ENCODE results near the gene ZPBP.

Gene ZPBP, protein sequence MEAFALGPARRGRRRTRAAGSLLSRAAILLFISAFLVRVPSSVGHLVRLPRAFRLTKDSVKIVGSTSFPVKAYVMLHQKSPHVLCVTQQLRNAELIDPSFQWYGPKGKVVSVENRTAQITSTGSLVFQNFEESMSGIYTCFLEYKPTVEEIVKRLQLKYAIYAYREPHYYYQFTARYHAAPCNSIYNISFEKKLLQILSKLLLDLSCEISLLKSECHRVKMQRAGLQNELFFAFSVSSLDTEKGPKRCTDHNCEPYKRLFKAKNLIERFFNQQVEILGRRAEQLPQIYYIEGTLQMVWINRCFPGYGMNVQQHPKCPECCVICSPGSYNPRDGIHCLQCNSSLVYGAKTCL

DNA sequence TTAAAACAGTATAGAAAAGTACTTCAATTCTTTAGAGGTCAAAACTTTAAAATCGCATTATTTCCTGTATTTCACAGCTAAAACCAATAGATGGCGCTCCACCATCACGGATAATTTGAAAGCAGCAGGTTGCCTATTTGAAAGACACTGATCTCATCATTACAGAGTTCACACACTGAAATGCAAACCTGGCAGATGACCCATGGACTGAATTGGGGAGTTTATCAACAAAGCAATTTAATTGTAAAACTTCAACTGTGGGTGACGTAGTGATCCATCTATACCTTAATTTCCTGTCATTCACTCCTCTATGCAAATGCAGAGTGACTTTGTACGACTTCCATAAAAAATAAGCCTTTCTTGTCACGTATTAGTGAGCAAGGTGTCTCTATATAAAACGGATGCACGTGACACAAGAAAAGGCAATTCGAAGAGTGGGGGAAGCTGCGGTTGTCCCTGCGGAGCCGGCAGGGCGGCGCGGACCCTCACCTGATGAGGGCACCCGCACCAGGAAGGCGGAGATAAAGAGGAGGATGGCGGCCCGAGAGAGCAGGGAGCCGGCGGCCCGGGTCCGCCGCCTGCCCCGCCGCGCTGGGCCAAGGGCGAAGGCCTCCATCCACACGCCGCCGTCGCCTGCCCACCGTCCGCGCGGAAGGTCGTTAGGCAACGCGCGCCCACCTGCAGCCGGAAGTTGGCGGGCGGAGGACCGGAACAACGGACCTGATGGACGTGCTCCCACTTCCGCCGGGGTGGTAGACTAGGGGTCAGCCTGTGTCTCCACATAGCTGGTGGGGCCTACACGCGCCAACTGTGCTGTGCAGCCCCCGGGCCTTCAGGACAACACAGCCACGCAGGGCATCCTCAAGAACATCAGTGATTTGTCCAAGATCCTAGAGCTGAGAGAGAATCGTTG is at the start of gene ZPBP:
TSS of gene ZPBP (minus strand) at position 668 of the 913 bp plus-strand sequence. CDS start at position 616, 52 bp downstream.
- DNase-seq (ENCODE audit: low read depth): no peak

DNA sequence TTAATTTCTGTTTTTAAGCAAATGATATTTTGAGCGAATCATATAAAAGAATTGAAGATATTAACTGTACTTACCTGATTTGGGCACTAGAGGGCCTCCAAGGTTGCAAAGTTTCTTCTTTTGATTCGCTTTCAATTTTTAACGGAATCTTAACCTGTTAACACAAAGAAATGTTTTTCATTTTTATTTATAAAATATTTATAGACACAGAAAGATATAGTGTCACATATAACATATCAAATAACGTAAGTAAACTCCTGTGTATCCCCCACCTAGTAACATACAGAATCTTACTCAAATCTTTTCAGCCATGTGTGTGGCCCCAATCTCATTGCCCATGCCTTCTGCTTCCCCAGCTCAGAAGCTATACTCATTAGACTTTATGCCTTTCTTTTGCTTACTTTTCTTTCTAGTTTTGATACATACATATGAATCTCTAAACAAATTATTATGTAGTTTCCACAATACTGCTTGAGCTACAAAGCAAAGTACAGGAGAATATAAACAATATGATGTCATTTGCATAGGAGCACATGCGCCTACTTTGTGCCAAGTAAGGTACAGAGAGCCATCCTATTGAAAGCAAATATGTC is 49.5 kb upstream of the ZPBP start:
- peak; percentile 2 for DNase-seq (ENCODE audit: low read depth)

DNA sequence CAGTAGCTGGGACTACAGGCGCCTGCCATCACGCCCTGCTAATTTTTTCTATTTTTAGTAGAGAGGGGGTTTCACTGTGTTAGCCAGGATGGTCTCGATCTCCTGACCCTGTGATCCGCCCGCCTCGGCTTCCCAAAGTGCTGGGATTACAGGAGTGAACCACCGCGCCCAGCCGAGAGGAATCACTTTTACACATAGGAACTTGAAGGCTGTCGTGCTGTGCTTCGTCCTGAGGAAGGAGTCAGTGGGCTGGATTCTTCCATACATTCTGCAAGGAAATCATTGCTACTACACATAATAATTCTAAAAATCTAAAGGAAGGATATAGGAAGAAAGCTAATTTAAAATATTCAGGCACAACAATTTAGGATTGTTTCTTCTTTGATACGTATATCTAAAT is 48.8 kb upstream of the ZPBP start:
- no peak for DNase-seq (ENCODE audit: low read depth)

DNA sequence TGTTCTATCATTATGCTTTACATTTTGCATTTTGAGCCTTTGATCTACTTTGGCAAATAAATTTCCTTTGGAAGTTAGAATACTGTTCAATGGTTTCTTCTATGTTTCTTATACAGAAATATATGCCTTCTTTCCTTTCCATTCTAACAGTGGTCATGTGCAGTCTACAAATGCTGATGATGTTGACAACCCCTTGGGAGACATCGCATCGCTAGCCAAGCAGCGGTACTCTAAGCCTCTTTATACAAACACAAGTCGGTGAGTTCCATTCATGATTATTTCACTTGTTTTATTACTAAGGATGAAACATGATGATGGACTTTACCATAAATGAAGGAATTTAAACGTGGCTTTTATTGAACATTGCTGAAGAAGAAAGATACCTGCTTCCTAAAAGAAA is 48.1 kb upstream of the ZPBP start:
- DNase-seq (ENCODE audit: low read depth): no peak

DNA sequence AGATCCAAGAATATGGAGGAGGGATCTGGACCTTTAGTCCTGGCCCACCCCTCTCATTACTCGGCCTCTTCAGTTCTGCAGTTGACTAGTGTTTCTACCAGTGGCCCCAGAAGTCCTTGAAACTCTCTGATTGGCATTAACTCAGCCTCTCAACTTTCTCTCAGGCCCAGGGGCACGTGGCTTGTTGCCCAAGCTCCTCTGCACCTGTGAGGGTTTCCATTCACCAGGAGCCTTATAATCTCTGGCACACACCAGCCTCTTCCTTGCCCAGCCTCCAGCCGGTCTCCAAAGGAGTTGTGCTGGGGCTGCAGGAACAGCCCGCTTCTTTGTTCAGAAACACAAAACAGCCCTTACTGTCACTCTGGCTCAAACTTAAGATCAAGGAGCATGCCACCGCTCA is 47.6 kb upstream of the ZPBP start:
- DNase-seq (ENCODE audit: low read depth): no peak

DNA sequence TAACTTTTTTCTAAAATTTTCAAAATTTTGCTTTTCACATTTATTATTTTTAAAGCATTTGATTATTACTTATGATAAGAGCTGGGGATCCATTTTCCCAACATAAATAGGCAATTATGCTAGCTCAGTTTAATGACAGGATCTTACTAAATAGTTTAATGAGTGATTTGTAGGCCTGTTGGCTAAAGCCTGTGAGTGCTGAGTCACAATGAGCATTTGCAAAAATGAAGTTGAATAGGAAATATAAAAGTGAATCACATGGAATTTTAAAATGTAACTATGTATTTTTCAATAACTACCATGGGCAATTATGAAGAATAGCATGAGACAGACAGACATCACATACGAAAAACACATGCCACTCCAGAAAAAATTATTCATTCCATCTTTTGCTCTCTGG is 45.1 kb upstream of the ZPBP start:
- DNase-seq (ENCODE audit: low read depth): no peak

DNA sequence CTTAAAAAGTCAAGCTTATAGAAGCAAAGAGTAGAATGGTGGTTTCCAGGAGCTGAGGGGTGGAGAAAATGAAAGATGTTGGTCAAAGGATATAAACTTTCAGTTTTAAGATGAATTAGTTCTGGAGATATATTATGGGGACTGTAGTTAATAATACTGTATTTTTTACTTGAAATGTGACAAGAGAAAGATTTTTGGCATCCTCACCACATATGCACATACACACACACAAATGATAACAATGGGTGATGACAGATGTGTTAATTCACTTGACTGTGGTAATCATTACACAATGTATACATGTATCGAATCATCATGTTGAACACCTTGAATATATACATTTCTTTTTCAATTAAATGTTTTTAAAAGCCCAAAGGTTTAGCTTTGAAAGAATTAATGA is 32.7 kb upstream of the ZPBP start:
- DNase-seq (ENCODE audit: low read depth): no peak

DNA sequence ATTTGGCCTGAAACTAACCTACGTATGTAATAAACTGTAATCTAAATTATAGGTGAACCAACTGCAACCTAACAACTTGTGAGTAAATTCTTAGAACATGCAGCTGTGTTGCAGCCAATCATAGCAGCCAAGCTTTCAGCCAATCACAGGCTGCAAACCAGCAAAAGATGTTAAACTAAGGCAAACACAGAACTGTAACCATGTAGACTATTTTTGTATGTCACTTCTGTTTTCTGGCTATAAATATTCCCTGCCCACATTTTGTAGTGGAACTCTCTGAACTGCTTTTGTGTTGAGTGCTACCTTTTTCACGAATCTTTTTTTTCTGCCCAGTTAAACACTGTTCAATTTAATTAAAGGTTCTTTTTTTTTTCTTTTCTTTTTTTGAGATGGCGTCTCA is 28.2 kb upstream of the ZPBP start:
- no peak for DNase-seq (ENCODE audit: low read depth)

DNA sequence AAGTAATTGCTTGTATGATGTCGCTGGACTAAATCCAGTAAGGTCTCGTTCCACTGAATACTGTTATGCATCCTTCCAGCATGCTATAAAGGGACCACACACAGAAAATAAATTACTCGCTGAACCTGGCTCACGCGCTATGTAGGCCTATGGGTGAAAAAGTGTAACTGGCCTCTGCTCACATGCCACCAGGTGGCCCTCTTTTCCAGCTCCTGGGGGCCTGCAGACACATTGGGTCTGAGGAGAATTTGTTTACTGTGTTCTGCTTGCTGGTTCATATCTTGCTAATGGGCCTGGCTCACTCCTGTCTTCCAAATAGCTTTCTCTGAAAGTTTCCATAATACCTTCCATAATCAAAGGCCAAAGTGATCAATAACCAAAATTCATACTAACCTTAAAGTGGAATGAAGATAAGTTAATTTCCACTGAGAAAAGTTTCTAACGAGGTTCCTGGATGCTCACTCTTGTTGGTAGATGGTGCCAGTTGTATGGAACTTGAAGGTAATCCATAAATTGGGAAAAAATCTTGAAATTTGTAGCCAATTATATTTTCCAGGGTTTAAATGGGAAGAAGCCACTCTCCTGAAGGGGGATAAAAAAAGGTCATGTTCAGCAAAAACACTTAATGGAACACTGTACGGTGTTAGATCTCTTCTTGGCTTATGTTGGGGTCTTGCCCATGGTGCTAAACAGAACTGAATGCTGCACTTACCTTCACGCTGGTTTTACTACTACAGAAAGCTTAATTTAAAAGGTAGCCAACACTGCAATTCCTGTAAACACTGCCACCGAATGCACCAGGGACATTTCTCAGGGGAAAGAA is 27.0 kb upstream of the ZPBP start:
- DNase-seq (ENCODE audit: low read depth): no peak

DNA sequence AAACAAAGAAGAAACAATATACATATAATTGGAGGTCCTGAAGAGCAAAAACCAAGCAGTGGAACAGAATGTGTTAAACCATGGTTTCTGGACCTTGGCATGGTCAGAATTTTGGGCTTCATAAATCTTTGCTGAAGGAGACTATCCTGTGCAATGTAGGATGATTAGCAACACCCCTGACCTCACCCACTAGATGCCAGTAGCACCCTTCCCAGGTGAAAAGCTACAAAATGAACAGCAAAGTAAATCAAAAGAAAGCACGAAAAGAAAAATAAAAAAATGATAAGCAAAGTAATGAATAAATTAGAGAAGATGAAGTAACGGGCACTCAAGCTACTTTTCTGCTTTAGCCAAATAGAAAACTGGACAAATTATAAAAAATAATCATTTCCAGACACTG is 19.2 kb upstream of the ZPBP start:
- no peak for DNase-seq (ENCODE audit: low read depth)

DNA sequence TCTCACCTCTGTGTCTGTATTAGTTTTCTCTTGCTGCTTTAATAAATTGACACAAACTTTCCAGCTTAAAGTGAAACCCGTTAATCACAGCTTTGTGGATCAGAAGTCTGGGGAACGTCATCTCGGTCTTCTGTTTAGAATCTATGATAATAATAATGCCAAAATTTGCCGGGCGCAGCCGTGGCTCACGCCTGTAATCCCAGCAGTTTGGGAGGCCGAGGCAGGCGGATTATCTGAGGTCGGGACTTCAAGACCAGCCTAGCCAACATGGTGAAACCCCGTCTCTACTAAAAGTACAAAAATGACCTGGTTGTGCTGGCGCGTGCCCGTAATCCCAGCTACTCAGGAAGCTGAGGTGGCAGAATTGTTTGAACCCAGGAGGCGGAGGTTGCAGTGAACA is 8.8 kb upstream of the ZPBP start:
- DNase-seq (ENCODE audit: low read depth): no peak

DNA sequence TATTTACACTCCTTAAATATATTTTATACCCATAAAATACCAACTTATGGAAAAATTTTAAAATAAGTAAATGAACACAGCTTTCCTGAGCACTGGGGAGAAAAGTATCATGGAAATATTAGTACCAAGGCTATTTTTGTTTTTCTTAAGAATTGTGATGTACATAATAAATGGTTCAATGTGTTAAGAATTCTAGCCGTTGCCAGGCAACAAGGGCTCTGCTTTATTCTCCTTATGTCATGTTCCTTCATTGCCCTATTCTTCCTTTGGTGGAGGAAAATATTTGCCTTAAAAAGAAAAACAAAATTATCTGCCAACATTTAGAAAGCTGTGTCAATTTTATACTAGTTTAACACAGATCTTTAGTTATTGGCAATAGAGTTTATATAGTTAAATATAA is 2.6 kb upstream of the ZPBP start:
- DNase-seq (ENCODE audit: low read depth): no peak

DNA sequence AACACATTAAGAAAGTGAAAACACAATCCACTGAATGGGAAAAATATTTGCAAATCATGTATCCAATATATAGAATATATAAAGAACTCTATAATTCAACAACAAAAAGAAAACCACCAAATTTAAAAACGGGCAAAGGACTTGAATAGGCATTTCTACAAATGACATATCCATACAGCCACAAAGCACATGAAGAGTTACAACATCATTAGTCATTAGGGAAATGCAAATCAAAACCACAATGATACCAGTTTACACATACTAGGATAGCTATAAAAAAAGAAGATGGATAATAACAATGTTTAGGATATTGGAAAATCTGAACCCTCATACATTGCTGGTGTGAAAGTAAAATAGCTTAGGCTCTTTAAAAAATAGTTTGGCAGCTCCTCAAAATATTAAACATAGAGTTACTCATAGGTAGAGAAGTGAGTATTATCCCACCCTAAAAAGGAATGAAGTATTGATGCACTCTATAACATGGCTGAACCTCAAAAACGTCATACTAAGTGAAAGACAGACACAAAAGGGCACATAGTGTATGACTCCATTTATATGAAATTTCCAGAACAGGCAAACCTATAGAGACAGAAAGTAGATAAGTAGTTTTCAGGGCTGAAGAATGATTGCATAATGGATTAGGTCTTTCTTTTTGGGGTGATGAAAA is 4.5 kb downstream of the ZPBP start:
- DNase-seq (ENCODE audit: low read depth): no peak

DNA sequence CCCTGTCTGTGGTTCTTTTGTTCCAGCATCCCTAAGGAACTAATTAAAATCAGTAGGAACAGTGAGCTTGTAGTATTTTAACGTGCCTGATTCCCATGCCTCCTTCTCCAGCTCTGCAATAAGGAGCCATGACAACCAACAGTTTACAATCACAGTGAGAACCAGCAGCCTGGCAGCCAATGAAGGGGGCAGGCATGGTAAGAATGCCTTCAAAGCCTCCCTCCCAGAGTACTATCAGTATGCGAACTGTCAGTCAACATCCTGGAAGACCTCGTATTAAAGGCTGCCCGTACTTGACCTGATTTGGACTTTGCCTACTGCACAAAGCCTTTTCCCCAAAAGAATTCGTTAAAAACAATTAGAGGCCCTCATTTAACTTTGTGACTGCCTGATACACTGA is 7.7 kb downstream of the ZPBP start:
- DNase-seq (ENCODE audit: low read depth): no peak

DNA sequence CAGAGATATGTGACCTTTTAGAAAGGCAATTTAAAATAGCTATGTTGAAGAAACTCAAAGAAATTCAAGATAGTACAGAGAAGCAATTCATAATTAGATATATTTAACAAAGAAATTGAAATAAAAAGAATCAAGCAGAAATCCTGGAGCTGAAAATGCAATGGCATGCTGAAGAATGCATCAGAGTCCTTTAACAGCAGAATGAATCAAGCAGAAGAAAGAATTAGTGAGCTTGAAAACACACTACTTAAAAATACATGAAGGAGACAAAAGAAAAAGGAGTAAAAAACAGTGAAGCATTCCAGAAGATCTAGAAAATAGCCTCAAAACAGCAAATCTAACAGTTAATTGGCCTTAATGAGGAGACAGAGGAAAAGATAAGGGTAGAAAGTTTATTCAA is 20.0 kb downstream of the ZPBP start:
- no peak for DNase-seq (ENCODE audit: low read depth)

DNA sequence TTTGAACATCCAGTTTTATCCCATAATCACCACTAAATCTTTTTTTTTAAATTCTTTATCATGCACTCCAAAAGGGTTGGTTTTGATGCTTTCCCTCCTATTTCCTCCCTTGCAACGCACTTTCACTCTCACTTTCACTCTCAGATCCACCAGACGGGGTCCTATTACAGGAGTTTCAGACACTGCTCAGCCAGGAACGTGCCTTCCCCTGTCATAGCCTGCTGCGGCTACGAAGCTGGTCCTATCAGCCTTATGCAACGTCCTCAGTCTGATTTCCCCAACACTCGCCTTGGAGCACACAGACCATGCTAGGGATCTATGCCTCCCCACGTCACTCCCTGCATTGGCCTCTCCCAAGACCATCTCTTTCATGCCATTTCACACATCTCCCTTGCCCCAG is 23.4 kb downstream of the ZPBP start:
- DNase-seq (ENCODE audit: low read depth): no peak

DNA sequence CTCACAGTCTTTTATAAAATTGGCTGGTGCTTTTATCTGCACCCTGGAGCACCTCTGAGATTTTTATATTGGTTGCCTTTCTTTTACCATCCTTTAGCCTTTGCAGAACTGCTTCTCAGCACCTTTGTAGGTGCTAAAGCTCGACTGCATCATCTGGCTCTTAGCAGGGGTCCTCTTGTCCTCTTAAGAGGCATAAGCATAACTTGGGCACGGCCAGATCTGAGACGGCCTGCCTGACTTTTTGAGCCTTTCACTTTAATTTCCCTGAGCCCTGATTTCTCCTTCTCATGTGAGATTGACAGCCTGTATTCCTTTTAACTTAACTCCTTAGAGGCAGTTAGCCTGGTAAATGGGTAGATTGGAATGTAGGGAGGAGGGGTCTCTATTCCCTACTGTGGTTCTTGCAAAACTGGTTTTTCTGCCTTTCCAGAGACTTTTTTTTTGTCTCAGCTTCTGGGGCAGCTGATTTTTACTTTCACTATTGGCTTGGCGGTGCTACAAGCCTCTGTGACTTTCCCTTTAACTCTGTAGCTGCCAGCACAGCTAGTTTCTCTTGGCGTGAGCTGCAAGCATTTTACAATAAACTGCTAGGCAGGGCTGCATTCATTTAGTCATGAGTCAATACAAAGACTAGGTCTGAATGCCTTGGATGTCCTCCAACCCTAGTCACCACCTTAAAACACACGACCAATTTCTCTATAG is 24.0 kb downstream of the ZPBP start:
- DNase-seq (ENCODE audit: low read depth): no peak

DNA sequence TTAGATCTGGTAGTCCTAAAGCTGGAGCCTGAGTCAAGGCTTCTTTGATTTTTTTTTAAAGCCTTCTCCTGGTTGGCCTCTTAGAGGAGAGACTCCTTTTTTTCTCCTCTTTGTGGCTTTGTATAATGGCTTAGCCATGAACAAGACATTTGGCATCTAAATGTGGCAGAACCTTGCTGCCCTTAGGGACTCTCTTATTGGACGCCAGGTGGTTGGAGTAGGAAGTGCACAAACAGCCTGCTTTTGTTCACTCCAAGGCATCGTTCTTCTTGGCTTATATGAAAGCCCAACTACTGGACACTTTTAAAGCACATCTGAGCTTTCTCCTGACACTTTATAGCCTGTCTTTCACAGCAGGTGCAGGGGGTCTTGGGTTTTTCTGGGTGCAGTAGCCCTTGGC is 25.0 kb downstream of the ZPBP start:
- no peak for DNase-seq (ENCODE audit: low read depth)

DNA sequence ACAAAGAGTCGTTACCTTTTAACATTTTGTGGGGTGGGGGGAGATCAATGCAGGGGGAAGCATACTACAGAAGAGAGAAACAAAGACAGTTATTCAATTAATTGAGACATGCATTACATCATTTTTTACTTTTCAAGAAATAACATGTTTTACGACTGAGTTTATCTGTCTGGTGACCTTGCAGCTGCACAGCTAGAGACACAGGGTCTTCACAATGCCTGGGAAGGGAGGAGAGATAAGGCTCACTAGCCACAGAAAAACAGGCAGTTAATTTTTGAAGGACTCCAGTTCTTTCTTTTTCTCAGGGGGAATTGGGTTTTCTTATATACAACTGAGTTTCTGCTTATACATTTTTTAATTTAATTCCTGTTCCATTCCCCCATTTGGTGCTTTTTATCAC is 30.1 kb downstream of the ZPBP start:
- no peak for DNase-seq (ENCODE audit: low read depth)

DNA sequence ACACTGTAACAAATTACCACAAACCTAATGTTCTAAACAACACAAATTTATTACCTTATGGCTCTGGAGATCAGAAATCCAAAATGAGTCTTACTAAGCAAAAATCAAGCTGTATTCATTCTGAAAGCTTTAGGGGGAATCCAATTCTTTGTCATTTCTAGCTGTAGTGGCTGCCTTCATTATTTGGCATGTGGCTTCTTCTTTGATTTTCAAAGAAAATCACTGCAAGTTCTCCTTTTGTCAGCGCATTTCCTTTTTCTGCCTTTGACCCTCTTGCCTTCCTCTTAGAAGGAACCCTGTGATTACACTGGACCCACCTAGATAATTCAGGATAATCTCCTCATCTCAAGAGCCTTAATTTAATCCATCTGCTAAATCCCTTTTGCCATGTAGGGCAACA is 36.9 kb downstream of the ZPBP start:
- no peak for DNase-seq (ENCODE audit: low read depth)

DNA sequence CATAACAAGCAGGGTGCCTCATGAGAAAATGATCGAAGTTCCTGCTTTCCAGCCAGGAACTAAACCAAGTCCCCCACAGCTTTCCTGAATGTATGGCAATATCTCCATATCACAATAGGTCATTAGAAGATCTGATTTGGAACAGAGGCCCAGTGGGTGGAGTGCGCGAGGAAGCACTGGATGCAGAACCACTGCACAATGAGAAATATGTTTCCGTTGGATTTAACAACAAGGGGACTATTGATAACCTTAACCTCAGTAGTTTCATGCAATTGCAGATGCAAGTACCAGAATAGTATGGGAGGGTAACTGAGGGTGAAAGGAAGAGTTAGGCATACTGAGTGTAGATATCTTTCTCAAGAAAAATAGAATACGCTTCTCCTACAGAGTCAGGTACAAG is 45.3 kb downstream of the ZPBP start:
- no peak for DNase-seq (ENCODE audit: low read depth)
